ENCODE data around the gene CDH4. TPM values are rescaled to one million over a fixed set of nuclear protein-coding genes. Genes with fewer than 3 reads are reported as not detected.

The CDH4 gene
- polyA plus RNA-seq, 5 donors = 3.6 to 8.1 (median 4.7) TPM

DNA sequence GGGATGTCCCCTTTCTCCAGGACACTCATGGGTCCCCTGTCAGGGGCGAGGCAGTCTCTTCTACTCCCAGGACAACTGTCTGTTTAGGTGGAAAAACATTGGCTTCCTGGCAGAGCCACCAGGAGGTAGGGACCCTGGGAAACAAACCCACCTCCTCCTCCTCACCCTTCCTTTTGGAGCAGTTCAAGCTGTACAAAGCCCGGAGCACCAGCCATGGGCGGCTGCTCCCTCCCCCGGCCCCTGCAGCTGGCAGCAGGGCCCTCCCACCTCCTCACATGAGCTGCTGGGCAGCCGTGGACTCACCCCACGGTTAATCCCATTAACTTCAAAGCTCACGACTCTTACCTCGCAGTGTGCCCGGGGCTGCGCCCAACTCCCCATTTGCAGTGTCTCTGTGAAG, 48.6 kb downstream of the CDH4 start:
- no peak for DNase-seq

- no peak for DNase-seq
Measured at GRCh38 chr20:61301711-61302525, 49.9 kb downstream of the CDH4 start.

GRCh38 chr20:61303217-61303616, 51.2 kb downstream of the CDH4 start:
- DNase-seq = no peak

DNA sequence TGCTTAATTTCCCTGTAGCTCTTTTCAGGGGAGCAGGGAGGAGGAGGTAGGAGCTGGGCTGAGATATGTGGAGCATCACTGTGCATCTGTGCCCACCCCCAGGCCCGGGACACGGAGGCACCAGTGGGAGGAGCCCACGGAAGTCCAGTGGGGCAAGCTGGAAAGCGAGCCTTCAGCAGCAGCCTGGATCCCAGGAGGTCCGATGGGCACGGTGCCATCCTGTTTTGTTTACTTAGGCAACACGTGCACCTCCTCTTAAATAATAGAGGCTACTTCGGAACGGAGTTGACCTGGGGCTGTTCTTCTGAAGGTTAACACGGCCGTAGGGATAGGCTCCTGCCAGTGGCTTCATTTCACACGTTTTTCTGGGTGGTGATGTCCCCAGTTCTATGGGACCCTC, 51.6 kb downstream of the CDH4 start:
- no peak for DNase-seq

DNA sequence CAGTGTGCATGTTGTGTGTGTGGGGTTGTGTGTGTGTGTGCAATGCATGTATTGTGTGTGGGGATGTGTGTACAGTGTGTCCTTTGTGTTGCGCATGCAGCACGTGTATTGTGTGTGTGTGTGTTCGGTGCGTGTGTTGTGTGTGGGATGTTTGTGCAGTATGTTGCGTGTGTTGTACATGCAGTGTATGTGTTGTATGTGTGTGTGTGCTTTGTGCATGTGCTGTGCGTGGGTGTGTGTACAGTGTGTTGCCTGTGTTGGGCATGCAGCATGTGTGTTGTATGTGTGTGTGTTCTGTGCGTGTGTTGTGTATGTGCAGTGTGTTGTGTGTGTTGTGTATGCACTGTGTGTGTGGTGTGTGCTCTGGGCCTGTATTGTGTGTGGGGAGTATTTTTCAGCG, 52.7 kb downstream of the CDH4 start:
- DNase-seq = no peak

DNA sequence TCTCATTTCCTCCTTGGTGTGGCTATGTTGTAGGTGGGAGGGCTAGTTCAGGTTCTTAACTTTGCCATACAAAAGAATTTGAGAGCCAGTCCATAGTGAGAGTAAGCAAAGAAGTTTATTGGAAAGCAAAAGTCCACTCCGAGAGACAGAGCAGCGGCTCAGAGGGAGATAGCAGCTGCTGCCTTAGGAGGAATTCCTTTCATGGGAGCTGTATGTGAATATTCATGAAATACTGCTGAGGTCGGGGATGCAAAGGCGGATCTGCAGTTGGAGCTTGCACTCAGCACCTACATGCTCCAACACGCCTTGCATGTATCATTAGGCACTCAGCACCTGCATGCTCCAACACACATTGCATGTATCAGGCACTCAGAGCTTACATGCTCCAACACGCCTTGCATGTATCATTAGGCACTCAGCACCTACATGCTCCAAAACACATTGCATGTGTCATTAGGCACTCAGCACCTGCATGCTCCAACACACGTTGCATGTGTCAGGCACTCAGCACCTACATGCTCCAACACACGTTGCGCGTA, 54.9 kb downstream of the CDH4 start:
- DNase-seq = no peak

DNA sequence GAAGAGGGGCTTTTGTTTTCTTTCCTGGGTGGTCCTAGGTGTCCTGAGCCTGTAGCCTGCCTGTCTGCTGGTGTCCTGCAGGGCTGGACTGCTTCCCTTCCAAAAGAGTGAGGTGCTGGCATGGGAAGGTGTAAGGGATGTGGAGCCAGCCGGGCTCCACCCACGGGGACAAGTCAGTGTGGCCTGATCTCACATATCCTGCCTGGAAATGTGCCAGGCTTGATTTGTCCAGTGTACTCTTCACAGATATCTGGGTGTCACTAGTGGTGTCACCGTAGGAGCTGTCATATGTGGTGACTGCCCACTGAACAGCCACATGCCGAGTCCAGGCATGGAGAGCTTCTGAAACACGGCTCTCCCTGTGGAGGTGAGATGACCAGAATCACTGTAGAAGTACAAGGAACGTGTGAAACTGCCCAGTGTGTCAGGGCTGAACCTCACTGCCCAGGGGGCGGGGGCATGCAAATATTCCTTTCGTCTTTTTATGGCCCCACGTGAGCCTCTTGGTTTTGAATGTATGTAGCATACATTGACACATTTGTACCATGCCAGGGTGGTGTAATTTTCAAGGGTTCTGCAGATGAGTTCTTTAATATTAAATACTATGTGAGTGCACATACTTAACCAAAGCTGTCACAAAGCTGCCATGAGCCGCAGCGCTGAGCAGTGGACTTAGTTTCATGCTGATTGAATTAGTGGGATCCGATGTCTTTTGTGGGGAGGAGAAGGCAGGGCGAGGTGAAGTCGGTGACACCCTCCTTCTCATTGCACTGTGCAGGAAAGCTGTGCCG, 55.8 kb downstream of the CDH4 start:
- DNase-seq = no peak

DNA sequence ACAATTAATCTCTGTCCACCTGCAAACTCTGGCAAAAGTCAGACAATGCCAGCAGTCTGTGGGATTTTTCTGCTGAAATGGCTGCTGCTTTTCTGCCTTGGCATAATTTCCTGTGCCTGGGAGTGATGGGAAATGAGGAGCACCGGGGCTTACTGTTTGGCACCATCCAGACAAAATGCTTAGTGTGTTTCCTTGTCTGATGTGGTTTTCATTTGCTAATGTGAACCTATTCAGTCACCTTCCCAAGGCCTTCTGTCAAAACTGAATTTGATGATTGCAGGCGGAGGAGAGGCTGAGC, 56.4 kb downstream of the CDH4 start:
- no peak for DNase-seq

DNA sequence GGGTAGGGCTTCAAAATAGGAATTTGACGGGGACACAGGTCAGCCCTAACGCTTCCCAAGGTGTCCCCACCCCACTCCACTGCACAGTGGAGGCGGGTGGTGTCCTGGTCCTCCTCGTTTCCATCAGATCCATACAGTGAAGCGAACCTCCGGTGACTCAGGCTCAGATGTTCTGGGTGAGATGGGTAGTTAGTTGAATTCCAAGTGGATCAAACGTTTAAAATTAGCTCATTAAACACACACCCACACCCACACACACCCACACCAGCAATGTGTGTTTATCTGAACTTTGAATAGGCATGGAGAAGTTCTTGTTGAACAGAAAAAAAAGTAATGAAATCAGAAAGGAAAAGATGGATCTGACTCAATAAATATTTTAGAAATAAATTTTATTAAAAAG, 58.9 kb downstream of the CDH4 start:
- DNase-seq = no peak

DNA sequence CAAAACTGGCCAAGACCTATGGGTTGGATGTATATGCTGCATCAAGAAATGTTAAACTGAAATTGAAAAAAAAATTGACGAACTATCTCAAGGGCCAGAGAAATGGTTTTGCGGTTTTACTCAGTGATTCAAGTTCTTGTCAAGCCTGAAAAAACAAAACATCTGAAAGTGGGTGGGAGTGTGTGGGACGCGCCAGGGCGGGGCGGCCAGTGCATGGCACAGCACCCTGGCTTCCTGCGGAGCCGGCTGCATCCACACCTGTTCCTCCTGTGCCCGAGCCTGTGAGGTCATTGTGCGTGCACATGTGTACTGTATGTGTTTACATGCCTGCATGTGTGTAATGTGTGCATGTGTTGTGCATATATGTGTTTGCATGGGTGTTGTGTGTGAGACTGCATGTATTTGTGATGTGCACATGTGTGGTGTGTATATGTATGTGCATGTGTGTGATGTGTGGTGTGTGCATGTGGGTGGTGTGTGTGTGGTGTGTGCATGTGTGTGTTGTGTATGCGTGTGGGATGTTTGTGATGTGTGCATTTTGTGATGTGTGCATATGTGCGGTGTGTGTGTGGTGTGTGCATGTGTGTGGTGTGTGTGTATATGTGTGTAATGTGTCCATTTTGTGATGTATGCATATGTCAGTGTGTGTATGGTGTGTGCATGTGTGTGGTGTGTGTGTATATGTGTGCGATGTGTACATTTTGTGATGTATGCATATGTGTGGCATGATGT, 59.8 kb downstream of the CDH4 start:
- no peak for DNase-seq

GRCh38 chr20:61312925-61313324, 60.9 kb downstream of the CDH4 start:
- DNase-seq = no peak

- DNase-seq = no peak
Measured at GRCh38 chr20:61313396-61313795, 61.3 kb downstream of the CDH4 start.

- DNase-seq = no peak
Measured at GRCh38 chr20:61314326-61315010, 62.4 kb downstream of the CDH4 start.

DNA sequence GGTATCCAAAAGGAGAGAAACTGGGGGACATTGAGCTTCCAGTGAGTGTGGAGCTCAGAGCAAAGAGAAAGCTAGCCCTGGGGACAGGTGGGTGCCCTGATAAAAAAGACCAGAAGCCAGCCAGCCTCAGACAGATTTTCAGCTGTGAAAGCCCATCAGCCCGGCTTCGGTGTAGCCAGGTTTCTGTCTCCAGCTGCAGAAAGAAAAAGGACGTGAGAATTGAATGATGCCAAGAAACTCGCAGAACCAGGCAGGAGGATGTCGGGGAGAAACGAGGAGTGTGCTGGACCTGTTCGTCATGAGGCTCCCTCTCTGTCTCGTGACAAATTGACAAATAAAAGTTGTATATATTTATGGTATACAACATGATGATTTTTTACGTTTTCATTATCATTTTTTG, 63.3 kb downstream of the CDH4 start:
- DNase-seq = no peak

DNA sequence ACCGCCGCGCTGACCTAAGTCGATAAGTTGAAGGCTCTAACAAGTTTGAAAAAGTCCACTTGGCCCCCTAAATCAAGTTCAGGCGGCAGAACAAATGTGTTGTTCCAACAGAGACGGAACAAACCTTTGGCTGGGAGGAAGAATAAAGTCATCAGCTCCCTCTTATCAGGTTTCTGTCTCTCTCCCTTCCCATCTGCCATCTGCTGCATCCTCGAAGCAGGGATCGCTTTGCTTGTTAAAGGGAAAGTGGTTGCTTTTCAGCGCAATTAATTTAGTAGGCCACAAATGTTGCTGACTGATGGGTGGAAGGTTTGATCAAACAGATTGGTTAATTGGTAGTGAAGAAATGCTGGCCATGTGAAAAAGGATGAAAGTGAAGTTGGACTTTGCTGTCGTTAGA, 64.3 kb downstream of the CDH4 start:
- no peak for DNase-seq

DNA sequence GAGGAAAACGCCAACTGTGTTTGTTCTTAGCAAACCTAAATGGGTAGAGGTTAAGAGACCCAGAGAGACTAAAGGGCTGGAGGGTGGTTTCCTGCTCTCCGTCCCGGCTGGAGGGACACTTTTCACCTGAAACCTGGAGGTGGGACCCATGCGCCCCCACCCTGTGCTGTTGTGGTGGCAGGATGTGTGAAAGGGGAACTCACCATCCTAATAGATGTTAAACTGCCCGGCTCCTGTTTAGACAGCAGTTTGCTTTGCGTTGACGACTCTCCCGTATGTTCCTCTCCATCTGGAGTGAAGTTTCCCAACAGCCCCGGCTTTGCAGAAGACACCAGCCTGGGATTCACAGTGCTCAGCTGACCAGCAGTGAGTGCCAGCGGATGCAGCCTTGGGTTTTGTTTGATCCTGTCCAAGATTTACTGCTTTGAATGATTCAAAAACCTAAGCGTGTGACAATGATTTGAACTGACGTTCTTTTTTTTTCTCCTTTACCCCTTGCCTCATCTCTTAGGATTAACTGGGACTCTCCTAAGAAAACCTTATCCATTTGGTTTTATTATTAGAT, 66.0 kb downstream of the CDH4 start:
- no peak for DNase-seq

GRCh38 chr20:61320691-61321425, 68.8 kb downstream of the CDH4 start:
- DNase-seq = no peak

DNA sequence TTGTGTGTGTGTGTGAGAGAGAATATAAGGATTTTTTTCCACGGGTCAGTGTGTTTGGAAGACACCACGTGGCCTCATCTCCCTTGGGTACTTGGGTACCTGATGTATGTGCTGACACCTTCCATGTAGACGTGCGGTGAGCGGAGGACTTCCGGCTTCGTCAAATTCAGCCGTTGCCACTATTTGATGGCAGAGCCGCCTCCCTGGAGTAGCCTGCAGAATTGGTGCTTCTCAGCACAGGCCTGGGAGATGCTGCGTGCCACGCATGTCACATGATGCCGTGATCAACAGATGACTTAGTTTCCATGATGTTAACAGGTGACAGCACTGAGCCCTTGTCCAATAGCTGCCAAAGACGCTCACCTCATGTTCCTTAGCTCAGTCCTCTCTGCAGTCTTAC, 69.4 kb downstream of the CDH4 start:
- DNase-seq = no peak

- DNase-seq = no peak
Measured at GRCh38 chr20:61322151-61322865, 70.2 kb downstream of the CDH4 start.

GRCh38 chr20:61324906-61325305, 72.8 kb downstream of the CDH4 start:
- no peak for DNase-seq
